Muscle layer of colon (tissue), 2 donors: ENCODE results near the gene PIGQ.

ENCODE experiments used
- H3K27ac ChIP-seq: one replicate; pipeline ENCODE4 v1.7.0; 2013; ENCODE audit warnings: low read depth, mild to moderate bottlenecking, low read length, moderate library complexity
- H3K27me3 ChIP-seq, 2 donors: one replicate each; pipeline ENCODE4 v1.7.0; 2013; ENCODE audit warnings: low read length in 2 of 2, mild to moderate bottlenecking in 2 of 2; ENCODE audit not compliant: insufficient read depth in 2 of 2, control insufficient read depth in 1 of 2
- H3K36me3 ChIP-seq: one replicate; pipeline ENCODE4 v1.7.0; 2013; ENCODE audit warnings: mild to moderate bottlenecking, low read length; ENCODE audit not compliant: insufficient read depth
- H3K4me1 ChIP-seq: one replicate; pipeline ENCODE4 v1.7.0; 2013; ENCODE audit warnings: mild to moderate bottlenecking, low read length; ENCODE audit not compliant: insufficient read depth
- H3K4me3 ChIP-seq, 2 donors: one replicate each; pipeline ENCODE4 v1.7.0; 2013; ENCODE audit warnings: low read length in 2 of 2, low read depth in 1 of 2, mild to moderate bottlenecking in 1 of 2, moderate library complexity in 1 of 2
- H3K9ac ChIP-seq: one replicate; pipeline ENCODE4 v1.7.0; 2013; ENCODE audit warnings: low read length
- H3K9me3 ChIP-seq: one replicate; pipeline ENCODE4 v1.7.0; 2013; ENCODE audit warnings: mild to moderate bottlenecking, low read length
- donor health status: abdominal sarcoma.
- donor health status: Adenocarcinoma of cecum.

PIGQ gene

DNA sequence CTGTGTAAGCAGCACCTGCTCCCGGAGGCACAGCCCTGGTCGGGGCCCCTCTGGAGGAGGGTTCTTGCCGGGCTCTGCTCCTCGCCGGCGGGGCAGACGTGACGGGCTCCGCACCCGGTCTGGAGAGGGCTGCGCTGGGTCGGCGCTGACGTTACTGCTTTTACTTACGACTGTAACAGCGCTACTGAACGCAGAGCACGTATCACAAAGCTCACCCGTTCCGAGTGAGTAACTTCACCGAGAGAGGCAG lies 18.8 kb downstream of the PIGQ start:
- H3K36me3 ChIP-seq = no peaks in the 10 kb centered on the region
- peak overlapping the region; percentile 78 to 92 for H3K4me3 ChIP-seq
- peak overlapping the region; percentile 84 for H3K27ac ChIP-seq
- H3K27me3 ChIP-seq = peaks cover 0 to 4% of the 10 kb centered on the region in 2 donors
- no peaks in the 10 kb centered on the region for H3K9me3 ChIP-seq
- H3K9ac ChIP-seq = no peak overlapping the region
- peaks cover 27% of the 10 kb centered on the region for H3K4me1 ChIP-seq

DNA sequence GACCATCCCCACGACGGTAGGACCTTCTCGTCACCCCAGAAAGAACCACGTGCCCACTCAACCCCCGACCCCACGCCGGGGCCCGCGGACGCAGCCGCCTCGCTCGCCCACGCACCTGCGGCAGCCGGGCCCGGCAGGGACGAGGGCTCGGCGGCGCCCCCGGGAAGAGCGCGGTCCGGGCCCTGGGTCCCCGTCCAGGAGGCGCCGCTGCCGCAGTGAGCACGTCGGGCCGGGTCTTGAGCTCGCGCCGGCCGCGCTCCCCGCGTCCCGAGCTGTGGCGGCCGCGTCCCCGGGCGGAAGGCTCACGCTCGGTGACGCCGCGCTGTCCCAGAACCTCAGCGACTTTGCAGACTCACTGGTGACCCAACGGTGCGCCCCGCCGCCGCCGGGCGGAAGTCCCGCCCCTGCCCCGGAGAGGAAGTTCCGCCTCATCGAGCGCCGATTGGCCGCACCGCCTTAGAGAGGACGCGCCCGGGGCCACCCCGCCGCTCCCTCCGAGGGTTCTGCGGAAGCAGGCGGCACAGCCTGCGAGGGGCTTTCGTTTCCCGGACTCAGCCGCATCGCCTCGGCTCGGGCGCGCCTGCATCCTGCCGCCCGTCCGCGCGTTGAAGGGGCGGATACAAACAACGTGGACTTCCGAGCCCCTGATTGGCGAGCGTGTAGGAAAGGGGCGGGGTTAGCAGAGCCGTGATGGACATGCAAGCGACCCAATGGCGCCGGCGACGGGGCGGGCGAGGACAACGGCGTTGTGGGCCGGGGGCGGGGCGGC lies 19.3 kb downstream of the PIGQ start:
- Histone ChIP-seq H3K36me3 (no peaks in the 10 kb centered on the region), H3K4me3 (peak overlapping the region; percentile 78 to 92), H3K27me3 (peaks cover 0 to 4% of the 10 kb centered on the region in 2 donors), H3K9ac (no peak overlapping the region), H3K9me3 (no peaks in the 10 kb centered on the region), H3K27ac (peak overlapping the region; percentile 84), H3K4me1 (peaks cover 27% of the 10 kb centered on the region)

DNA sequence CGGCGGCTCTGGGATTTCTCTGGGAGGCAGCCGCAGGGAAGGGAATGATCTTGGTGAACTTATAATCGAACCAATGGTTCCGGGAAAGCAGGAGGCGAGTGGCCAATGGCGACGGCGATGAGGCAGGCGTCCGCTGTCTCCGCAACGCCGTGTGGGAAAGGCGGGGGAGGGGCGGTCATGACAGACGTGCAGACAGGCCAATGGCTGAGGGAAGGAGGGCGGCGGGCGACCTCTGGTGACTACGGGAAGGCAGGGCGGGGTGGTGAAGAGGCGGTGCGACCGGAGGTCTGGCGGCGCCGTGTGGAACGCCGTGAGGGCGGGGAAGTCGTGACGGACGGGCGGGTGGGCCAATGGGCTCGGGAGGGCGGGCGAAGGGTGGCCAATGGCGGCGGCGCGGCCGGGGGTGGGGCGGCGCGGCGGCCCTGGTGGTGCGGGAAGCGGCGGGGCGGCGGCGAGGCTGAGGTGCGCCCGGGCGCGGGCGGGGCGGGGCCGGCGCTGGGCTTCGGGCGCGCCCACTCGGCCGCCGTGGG lies 20.0 kb downstream of the PIGQ start, which contains the start of gene RAB40C:
Gene RAB40C (plus strand): TSS at position 409 of the 530 bp plus-strand sequence. CDS start 226 bp downstream, outside the sequence.
- Histone ChIP-seq H3K9ac (peak within 1 kb of the TSS; percentile 65), H3K4me1 (peaks cover 27% of the 10 kb centered on the region), H3K27ac (peak within 1 kb of the TSS; percentile 84), H3K27me3 (peaks cover 0 to 4% of the 10 kb centered on the region in 2 donors), H3K9me3 (no peaks in the 10 kb centered on the region), H3K4me3 (peak within 1 kb of the TSS; percentile 87 to 92), H3K36me3 (no peaks in the 10 kb centered on the region)

DNA sequence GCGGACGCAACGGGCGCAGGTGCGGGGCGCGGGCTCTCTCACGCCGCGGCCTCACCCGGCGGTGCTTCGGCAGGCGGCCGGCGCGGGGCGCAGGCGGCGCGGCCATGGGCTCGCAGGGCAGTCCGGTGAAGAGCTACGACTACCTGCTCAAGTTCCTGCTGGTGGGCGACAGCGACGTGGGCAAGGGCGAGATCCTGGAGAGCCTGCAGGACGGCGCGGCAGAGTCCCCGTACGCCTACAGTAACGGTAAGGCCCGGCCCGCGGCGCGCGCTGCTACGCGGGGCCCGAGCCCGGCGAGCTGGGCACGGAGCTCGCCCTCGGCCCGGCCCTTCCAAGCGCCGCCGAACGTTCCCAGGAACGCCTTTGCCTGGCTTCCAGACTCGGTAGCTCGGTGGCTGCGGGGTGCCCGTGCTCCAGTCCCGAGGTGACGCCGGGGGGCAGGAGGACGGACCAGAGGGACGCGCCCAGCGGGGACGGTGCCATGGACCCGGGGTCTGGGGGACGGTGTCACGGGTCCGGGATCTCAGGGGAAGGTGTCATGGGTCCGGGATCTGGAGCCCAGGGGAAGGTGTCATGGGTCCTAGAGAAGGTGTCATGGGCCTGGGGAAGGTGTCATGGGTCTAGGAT lies 20.5 kb downstream of the PIGQ start:
- Histone ChIP-seq H3K4me1 (peaks cover 27% of the 10 kb centered on the region), H3K36me3 (no peaks in the 10 kb centered on the region), H3K27ac (peak overlapping the region; percentile 63), H3K9me3 (no peaks in the 10 kb centered on the region), H3K4me3 (peak overlapping the region; percentile 87), H3K27me3 (peaks cover 0 to 4% of the 10 kb centered on the region in 2 donors), H3K9ac (peak overlapping the region; percentile 65)

DNA sequence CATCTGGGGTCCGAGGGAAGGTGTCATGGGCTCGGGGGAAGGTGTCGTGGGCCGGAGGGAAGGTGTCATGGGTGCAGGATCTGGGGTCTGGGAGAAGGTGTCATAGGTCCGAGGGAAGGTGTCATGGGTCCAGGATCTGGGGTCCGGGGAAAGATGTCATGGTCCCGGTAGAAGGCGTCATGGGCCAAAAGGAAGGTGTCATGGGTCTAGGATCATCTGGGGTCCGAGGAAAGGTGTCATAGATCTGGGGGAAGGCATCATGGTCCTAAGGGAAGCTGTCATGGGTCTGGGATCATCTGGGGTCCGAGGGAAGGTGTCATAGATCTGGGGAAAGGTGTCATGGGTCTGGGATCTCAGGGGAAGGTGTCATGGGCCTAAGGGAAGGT lies 21.0 kb downstream of the PIGQ start:
- Histone ChIP-seq H3K27ac (peak overlapping the region; percentile 63), H3K4me1 (peaks cover 27% of the 10 kb centered on the region), H3K9me3 (no peaks in the 10 kb centered on the region)

DNA sequence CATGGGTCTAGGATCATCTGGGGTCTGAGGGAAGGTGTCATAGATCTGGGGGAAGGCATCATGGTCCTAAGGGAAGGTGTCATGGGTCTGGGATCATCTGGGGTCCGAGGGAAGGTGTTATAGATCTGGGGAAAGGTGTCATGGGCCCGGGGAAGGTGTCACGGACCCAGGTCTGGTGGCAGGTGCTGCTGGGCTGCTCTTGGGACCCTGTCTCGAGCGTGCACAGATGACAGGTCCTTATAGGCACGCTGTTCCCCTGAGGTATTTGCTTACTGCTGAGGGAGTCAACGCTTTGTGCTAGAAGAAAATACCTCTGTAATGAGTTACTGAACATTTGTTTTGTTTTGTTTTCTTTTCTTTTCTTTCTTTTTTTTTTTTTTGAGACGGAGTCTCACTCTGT lies 21.5 kb downstream of the PIGQ start:
- H3K4me3 ChIP-seq = peak overlapping the region in 1 of 2 donors; percentile 87
- H3K27ac ChIP-seq = no peak overlapping the region
- no peaks in the 10 kb centered on the region for H3K9me3 ChIP-seq
- no peaks in the 10 kb centered on the region for H3K36me3 ChIP-seq
- H3K9ac ChIP-seq = peak overlapping the region; percentile 65
- peaks cover 27% of the 10 kb centered on the region for H3K4me1 ChIP-seq
- H3K27me3 ChIP-seq = no peaks in the 10 kb centered on the region

More for the DNA sequence above, 21.0 kb downstream of the PIGQ start:
- Histone ChIP-seq H3K9ac (peak overlapping the region; percentile 65), H3K36me3 (no peaks in the 10 kb centered on the region), H3K4me3 (peak overlapping the region; percentile 87), H3K27me3 (no peaks in the 10 kb centered on the region)

DNA sequence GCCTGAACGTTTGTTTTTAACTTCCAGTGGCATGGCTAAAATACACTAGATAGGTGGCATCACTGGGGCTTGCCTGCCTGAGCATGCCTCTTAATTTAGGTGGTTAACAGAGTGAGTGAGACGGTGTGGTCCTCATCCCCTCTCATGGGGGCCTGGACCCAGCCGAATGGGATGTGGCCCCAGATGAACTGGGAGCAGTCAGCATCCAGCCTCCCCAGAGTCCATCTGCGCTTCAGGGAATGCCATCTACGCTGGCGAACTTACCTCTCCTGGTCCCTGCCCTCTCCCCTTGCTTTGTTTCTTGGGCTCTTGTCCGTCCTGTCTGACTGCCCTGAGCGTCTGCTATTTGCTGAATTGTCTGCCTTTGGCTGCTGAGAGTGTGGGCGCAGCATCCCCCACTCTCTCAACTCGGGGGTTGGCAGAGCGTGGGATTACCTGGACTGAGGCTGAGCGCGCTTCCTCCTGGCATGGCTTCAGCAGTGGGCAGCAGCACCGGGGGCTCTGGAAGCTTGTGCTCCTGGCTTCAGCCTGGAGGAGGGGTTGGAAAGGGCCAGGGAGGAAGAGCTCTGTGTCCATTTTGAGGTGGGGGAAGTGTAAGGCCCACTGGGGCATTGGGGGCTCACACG lies 22.2 kb downstream of the PIGQ start:
- no peak overlapping the region for H3K4me3 ChIP-seq
- peaks cover 25% of the 10 kb centered on the region for H3K4me1 ChIP-seq
- no peak overlapping the region for H3K9ac ChIP-seq
- H3K36me3 ChIP-seq = no peaks in the 10 kb centered on the region
- no peaks in the 10 kb centered on the region for H3K9me3 ChIP-seq
- H3K27ac ChIP-seq = no peak overlapping the region
- no peaks in the 10 kb centered on the region for H3K27me3 ChIP-seq

DNA sequence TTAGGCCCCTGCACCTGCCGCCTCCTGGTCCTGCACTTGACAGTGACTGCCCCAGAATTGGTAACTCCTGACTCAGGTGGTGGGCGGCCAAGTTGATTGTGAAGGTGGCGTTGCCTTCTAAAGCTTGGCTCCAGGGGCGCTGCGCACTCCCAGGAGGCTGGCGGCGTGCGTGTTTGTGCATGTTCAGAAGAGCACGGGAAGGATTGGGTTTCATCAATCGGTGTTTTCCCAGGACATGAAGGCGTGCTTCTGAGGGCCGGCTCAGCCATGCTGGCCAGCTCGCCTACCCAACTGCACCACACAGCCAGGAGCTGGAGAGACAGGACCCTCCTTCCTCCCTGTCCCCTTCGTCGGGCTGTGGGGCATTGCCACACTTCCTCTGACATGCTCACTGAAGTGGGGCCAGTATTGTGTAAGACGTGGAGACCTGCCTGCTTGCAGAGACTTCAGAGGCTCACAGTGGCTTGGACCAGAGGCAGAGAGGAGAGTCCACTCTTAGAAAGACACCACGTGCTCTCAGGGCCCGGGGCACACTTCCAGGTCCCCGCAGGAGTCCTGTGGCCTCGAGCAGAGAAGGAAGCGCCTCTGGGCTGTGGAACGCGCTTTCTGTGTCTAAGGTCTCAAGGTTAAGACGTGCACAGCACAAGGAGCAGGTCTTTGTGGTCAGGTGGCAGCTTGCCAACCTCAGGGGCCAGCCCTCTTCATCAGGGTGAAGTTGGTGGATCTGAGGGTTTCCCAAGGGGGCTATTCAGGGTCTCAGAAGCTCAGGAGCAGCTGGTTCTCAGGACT lies 22.9 kb downstream of the PIGQ start:
- Histone ChIP-seq H3K36me3 (no peaks in the 10 kb centered on the region), H3K4me1 (peaks cover 18% of the 10 kb centered on the region), H3K9me3 (no peaks in the 10 kb centered on the region), H3K27ac (no peak overlapping the region), H3K4me3 (no peak overlapping the region), H3K27me3 (no peaks in the 10 kb centered on the region), H3K9ac (no peak overlapping the region)

DNA sequence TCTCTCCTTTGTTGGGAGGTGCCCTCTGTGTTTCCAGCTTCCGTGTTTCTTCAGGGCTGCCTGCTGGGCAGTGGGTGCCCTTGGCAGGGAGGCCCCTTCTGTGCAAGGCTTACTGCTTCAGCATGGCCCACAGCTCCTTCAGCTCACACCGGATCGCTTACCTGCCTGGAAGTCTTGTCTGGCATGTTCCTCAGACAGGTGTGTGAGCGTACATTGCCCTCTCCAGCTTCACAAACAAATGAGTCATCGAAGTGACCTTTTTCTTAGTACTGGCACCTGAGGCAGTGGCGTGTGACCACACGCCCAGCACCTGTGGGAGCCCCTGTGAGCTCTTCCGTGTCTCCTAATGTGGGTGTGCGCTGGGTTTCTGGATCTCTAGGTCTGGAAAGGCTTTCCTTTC lies 23.6 kb downstream of the PIGQ start:
- Histone ChIP-seq H3K4me3 (no peak overlapping the region), H3K9ac (no peak overlapping the region), H3K36me3 (no peaks in the 10 kb centered on the region), H3K9me3 (no peaks in the 10 kb centered on the region), H3K27me3 (no peaks in the 10 kb centered on the region), H3K4me1 (peaks cover 11% of the 10 kb centered on the region), H3K27ac (no peak overlapping the region)

DNA sequence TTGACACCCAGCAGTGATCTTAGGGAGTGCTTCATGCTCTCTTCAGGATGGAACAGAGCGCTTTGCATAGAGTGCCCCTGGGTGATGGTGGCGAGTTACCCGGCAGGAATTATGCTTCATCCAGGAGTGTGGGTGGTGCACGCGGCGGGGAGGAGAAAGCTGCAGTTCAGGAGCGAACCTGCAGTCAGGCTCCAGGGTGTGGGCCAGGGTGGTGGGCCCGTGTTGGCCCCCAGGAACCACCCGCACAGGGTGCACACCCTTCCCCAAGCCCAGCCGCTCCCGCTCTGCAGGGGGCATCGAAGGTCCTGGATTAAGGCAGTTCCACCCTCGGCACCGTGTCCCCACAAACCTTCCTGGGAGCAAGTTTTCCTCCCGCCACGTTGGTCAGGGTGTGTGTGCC lies 24.0 kb downstream of the PIGQ start:
- Histone ChIP-seq H3K27me3 (no peaks in the 10 kb centered on the region), H3K36me3 (no peaks in the 10 kb centered on the region), H3K9ac (no peak overlapping the region), H3K4me1 (peaks cover 10% of the 10 kb centered on the region), H3K9me3 (no peaks in the 10 kb centered on the region), H3K4me3 (no peak overlapping the region), H3K27ac (no peak overlapping the region)

DNA sequence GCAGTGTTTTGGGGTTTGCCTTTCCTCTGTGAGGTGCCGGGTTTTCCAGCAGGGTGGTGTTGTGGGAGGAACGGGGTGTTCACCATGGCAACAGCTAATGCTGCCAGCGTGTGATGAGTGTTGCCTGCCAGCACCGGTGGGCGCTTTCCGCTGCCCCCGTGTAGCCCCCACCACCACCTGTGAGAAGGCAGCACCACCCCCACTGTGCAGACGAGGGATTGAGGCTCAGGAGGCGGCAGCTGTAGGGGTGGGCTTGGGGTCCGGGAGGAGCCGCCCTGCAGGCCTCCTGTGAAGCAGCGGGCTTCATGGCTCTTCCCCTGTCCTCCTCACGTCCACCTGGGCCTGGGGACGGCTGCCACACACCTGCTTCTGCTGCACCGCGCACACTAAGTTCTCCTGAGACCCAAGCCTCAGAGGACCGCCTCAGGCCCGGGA lies 25.3 kb downstream of the PIGQ start:
- Histone ChIP-seq H3K36me3 (no peaks in the 10 kb centered on the region), H3K4me3 (no peak overlapping the region), H3K9ac (no peak overlapping the region), H3K27me3 (no peaks in the 10 kb centered on the region), H3K9me3 (no peaks in the 10 kb centered on the region), H3K27ac (no peak overlapping the region), H3K4me1 (peaks cover 10% of the 10 kb centered on the region)
